Activated CD4-positive, alpha-beta memory T cell treated with anti-CD3 and anti-CD28 coated beads for 36 hours (primary cell): ENCODE data around the gene ABCA4. TPM values are rescaled to one million over a fixed set of nuclear protein-coding genes. Genes with fewer than 3 reads are reported as not detected.
A peak's percentile ranks its signal among the peaks of the same experiment; 100 is the strongest.

Experiments
- CTCF ChIA-PET: fragments of 350-600 bp; sonication (Branson Sonifier 250); formaldehyde crosslinking; loops from one replicate; lab custom pipeline; 2021; ENCODE audit warnings: antibody characterized with exemption, inconsistent platforms; lab: Charles Lee
- POLR2A ChIA-PET: fragments of 350-600 bp; sonication (Branson Sonifier 250); formaldehyde crosslinking; loops from one replicate; lab custom pipeline; 2021; ENCODE audit warnings: antibody characterized with exemption; lab: Charles Lee
- DNase-seq: peaks from one replicate; pipeline ENCODE4 v3.0.0-alpha.2; 2020
- H3K27ac Mint-ChIP-seq: one replicate; pipeline ENCODE4 v1.8.0; 2021; ENCODE audit warnings: mixed read lengths
- H3K27me3 Mint-ChIP-seq: one replicate; pipeline ENCODE4 v1.8.0; 2021; ENCODE audit warnings: mixed read lengths
- H3K36me3 Mint-ChIP-seq: one replicate; pipeline ENCODE4 v1.8.0; 2021; ENCODE audit warnings: mixed read lengths
- H3K4me1 Mint-ChIP-seq: one replicate; pipeline ENCODE4 v1.8.0; 2021; ENCODE audit warnings: low read depth, mixed read lengths
- H3K4me3 Mint-ChIP-seq: one replicate; pipeline ENCODE4 v1.8.0; 2021; ENCODE audit warnings: mild to moderate bottlenecking, mixed read lengths
- H3K9me3 Mint-ChIP-seq: one replicate; pipeline ENCODE4 v1.8.0; 2021; ENCODE audit warnings: mixed read lengths
- intact Hi-C: fragments of 100-400 bp; cut with micrococcal nuclease; formaldehyde crosslinking; loops from one replicate; pipeline ENCODE4 v1.15.1; 2023
- total RNA-seq, 2 experiments: library from RNA; stranded (reverse); gene quantifications; one replicate each; pipeline ENCODE4 v1.2.3, GENCODE V29; 2021

The ABCA4 gene
- total RNA-seq, 2 experiments from 2014 or later: not detected

- intact Hi-C loops: loop anchor here (5.0 kb wide), 1 partner anchor 753 kb away; no protein-coding TSS in a partner anchor
- POLR2A ChIA-PET: no interaction called here
Measured at GRCh38 chr1:94049791-94050190, 71.2 kb downstream of the ABCA4 start.

DNA sequence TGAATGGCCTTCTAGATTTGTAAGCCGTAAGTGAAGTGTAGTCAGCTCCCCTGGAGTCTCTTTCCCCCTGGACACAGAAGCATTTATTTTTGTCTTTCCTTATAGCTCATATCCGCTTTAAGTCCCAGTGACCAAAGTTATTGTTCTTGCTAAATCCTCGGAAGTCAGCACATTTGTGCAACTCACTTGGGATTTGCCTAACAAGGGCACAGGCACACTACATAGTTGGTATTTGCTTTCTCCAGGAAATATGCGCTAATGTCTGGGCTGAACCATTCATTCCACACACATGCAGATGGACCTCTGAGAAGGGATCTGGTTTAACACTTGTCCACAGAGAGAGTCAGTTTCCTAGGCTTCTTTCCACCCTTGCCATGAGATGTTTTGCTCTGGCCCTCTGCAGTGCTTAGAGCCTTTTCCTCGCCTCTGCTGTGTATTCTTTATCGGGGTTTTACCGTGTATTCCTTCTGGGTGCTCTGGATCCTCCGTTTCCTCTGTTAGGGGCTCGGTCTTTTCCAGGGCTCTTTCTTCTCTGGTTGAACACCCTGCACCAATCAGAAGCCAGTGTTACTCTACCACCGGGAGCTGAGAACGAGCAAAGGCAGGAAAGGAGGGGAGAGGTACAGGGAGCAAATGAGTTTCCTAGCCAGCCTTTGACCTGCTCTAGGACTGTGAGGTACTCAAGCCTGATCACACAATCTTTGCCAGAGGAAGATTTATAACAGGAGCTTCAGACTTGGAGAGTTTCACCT lies 72.4 kb downstream of the ABCA4 start:
- ChIA-PET POLR2A (no interaction called here), CTCF (interaction anchor here (1.1 to 3.4 kb wide), 3 partner anchors 9 to 288 kb away, joined by 3 to 15 read pairs (median 3); no protein-coding TSS in a partner anchor)
- DNase-seq: no peak
- Mint-ChIP-seq H3K9me3 (no peaks in the 10 kb centered on the region), H3K27ac (no peak overlapping the region), H3K4me1 (peaks cover 6% of the 10 kb centered on the region), H3K27me3 (peaks cover 12% of the 10 kb centered on the region), H3K36me3 (no peaks in the 10 kb centered on the region), H3K4me3 (no peak overlapping the region)
- intact Hi-C loops: no loop called here

More at GRCh38 chr1:94049791-94050190, 71.2 kb downstream of the ABCA4 start:
- no peaks in the 10 kb centered on the region for H3K9me3 Mint-ChIP-seq
- CTCF ChIA-PET: interaction anchor here (1.1 to 3.4 kb wide), 3 partner anchors 11 to 414 kb away, joined by 3 to 15 read pairs (median 6); no protein-coding TSS in a partner anchor
- peaks cover 4% of the 10 kb centered on the region for H3K4me1 Mint-ChIP-seq
- no peak overlapping the region for H3K4me3 Mint-ChIP-seq
- H3K27ac Mint-ChIP-seq: no peak overlapping the region
- no peaks in the 10 kb centered on the region for H3K36me3 Mint-ChIP-seq
- H3K27me3 Mint-ChIP-seq: peaks cover 17% of the 10 kb centered on the region
- no peak for DNase-seq

GRCh38 chr1:94047949-94048348 lies 73.0 kb downstream of the ABCA4 start:
- peaks cover 6% of the 10 kb centered on the region for H3K4me1 Mint-ChIP-seq
- intact Hi-C loops: no loop called here
- no peak overlapping the region for H3K4me3 Mint-ChIP-seq
- H3K36me3 Mint-ChIP-seq: no peaks in the 10 kb centered on the region
- no peak overlapping the region for H3K27ac Mint-ChIP-seq
- DNase-seq: no peak
- H3K9me3 Mint-ChIP-seq: no peaks in the 10 kb centered on the region
- CTCF ChIA-PET: interaction anchor here (1.1 to 3.4 kb wide), 2 partner anchors 9 to 288 kb away, joined by 3 to 15 read pairs; no protein-coding TSS in a partner anchor
- peaks cover 12% of the 10 kb centered on the region for H3K27me3 Mint-ChIP-seq
- POLR2A ChIA-PET: no interaction called here

DNA sequence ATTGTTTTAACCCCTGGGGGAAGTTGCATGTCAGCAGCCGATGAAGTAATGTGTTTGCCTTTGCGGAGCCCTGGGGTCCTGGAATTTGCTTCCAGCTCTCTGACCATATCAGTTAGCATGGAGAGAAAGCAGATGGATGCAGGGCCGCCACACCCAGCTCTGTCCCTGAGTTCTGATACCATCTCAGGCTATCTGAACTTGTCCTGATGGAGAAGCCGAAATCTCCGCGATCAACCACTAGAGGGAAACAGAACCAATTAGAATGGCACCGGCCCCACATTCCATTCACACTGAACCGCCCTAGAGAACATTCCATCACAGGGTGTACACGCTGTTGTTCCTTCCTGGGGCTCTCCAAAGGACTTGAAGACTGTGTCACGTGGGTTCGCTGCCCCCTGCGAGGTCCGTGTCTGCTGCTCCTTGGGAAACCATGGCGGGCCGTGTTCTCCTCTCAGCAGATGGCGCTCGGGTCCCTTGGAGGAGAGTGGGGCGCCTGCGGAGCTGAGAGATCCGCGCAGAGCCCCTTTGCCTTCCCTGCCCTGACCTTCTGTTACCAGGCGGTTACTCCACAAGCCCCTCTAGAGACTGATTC lies 75.4 kb downstream of the ABCA4 start:
- intact Hi-C loops: loop anchor here (1.0 kb wide), 1 partner anchor 418 kb away; no protein-coding TSS in a partner anchor
- H3K27ac Mint-ChIP-seq: no peak overlapping the region
- peaks cover 13% of the 10 kb centered on the region for H3K27me3 Mint-ChIP-seq
- no peaks in the 10 kb centered on the region for H3K36me3 Mint-ChIP-seq
- no peaks in the 10 kb centered on the region for H3K9me3 Mint-ChIP-seq
- ChIA-PET CTCF (interaction anchor here (0.6 to 2.3 kb wide), 15 partner anchors 10 to 759 kb away, joined by 3 to 19 read pairs (median 4); no protein-coding TSS in a partner anchor), POLR2A (no interaction called here)
- H3K4me1 Mint-ChIP-seq: peaks cover 6% of the 10 kb centered on the region
- peak overlapping the region; percentile 41 for H3K4me3 Mint-ChIP-seq
- peak; percentile 50 for DNase-seq

DNA sequence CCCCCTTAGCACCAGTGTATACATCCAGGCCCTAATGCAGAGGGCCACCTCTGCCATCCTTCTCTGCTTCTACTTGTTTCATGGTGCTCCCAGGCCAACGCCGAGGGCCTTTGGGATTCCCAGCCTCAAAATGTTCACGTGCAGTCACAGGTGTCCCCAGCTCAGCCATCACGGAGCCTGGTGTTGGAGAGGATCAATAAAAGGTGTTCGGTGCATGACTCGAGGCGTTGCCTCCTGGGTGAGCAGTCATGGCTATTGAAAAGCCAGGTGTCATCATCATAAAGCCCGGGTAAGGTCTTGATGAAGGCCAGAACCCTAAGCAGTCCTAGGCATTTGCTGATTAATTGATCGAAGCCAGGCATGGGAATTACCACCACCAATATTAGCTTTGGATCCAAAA lies 76.1 kb downstream of the ABCA4 start:
- H3K9me3 Mint-ChIP-seq: no peaks in the 10 kb centered on the region
- peaks cover 16% of the 10 kb centered on the region for H3K27me3 Mint-ChIP-seq
- H3K27ac Mint-ChIP-seq: no peak overlapping the region
- H3K4me1 Mint-ChIP-seq: peaks cover 6% of the 10 kb centered on the region
- POLR2A ChIA-PET: no interaction called here
- CTCF ChIA-PET: interaction anchor here (0.6 to 2.3 kb wide), 9 partner anchors 9 to 760 kb away, joined by 3 to 19 read pairs (median 4); no protein-coding TSS in a partner anchor
- H3K4me3 Mint-ChIP-seq: no peak overlapping the region
- no peaks in the 10 kb centered on the region for H3K36me3 Mint-ChIP-seq
- intact Hi-C loops: loop anchor here (1.0 kb wide), 1 partner anchor 418 kb away; no protein-coding TSS in a partner anchor
- DNase-seq: no peak

GRCh38 chr1:94044290-94044790 lies 76.6 kb downstream of the ABCA4 start:
- ChIA-PET POLR2A (no interaction called here), CTCF (interaction anchor here (0.6 to 2.3 kb wide), 4 partner anchors 9 to 424 kb away, joined by 3 to 19 read pairs (median 14); no protein-coding TSS in a partner anchor)
- DNase-seq: no peak
- peaks cover 6% of the 10 kb centered on the region for H3K4me1 Mint-ChIP-seq
- intact Hi-C loops: no loop called here
- H3K27ac Mint-ChIP-seq: no peak overlapping the region
- no peaks in the 10 kb centered on the region for H3K36me3 Mint-ChIP-seq
- H3K9me3 Mint-ChIP-seq: no peaks in the 10 kb centered on the region
- no peak overlapping the region for H3K4me3 Mint-ChIP-seq
- H3K27me3 Mint-ChIP-seq: peaks cover 20% of the 10 kb centered on the region

GRCh38 chr1:94043738-94044289 lies 77.1 kb downstream of the ABCA4 start:
- Mint-ChIP-seq H3K4me3 (no peak overlapping the region), H3K36me3 (no peaks in the 10 kb centered on the region), H3K27me3 (peaks cover 20% of the 10 kb centered on the region), H3K27ac (no peak overlapping the region), H3K9me3 (no peaks in the 10 kb centered on the region), H3K4me1 (peaks cover 6% of the 10 kb centered on the region)
- ChIA-PET POLR2A (no interaction called here), CTCF (interaction anchor here (0.6 to 1.6 kb wide), 2 partner anchors 15 to 292 kb away, joined by 3 to 4 read pairs; no protein-coding TSS in a partner anchor)
- no peak for DNase-seq
- intact Hi-C loops: no loop called here

GRCh38 chr1:94042388-94042787 lies 78.6 kb downstream of the ABCA4 start:
- Mint-ChIP-seq H3K9me3 (no peaks in the 10 kb centered on the region), H3K4me3 (no peak overlapping the region), H3K27me3 (peaks cover 28% of the 10 kb centered on the region), H3K36me3 (no peaks in the 10 kb centered on the region), H3K4me1 (peaks cover 10% of the 10 kb centered on the region), H3K27ac (no peak overlapping the region)
- CTCF ChIA-PET: interaction anchor here (1.1 to 1.7 kb wide), 5 partner anchors 8 to 293 kb away, joined by 3 to 6 read pairs (median 3); no protein-coding TSS in a partner anchor
- intact Hi-C loops: no loop called here
- POLR2A ChIA-PET: no interaction called here
- no peak for DNase-seq

GRCh38 chr1:94039871-94040569 lies 80.9 kb downstream of the ABCA4 start:
- no peak overlapping the region for H3K4me3 Mint-ChIP-seq
- H3K4me1 Mint-ChIP-seq: peaks cover 18% of the 10 kb centered on the region
- no peak overlapping the region for H3K27ac Mint-ChIP-seq
- peaks cover 35% of the 10 kb centered on the region for H3K27me3 Mint-ChIP-seq
- H3K36me3 Mint-ChIP-seq: no peaks in the 10 kb centered on the region
- intact Hi-C loops: loop anchor here (5.0 to 10.0 kb wide), 4 partner anchors 133 to 297 kb away; partner anchors contain the start of gene GCLM
- H3K9me3 Mint-ChIP-seq: no peaks in the 10 kb centered on the region
- DNase-seq: no peak
- CTCF ChIA-PET: interaction anchor here (0.6 to 7.4 kb wide), 31 partner anchors 9 to 765 kb away, joined by 3 to 66 read pairs (median 4); partner anchors contain the start of gene GCLM
- POLR2A ChIA-PET: interaction anchor here (0.9 kb wide), 1 partner anchor 28 kb away, joined by 3 read pairs; no protein-coding TSS in a partner anchor

DNA sequence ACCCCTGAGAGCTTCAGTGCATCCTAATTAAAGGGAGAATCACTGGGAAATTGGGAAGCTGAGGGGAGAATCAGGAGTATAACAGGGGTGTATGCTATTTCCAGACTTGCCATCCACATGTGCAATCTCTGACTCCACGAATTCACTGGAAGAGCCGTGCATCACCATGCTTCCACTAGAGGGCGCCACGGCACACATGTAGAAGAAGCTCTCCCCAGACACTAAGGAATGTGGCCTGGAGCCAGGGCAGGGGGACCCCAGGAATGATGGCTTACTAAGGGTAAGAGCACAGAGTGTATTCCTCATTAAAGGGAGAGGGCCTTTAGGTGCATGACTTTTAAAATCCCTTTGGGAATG lies 81.5 kb downstream of the ABCA4 start:
- Mint-ChIP-seq H3K4me1 (peaks cover 18% of the 10 kb centered on the region), H3K27ac (no peak overlapping the region), H3K4me3 (no peak overlapping the region), H3K9me3 (no peaks in the 10 kb centered on the region), H3K36me3 (no peaks in the 10 kb centered on the region), H3K27me3 (peaks cover 34% of the 10 kb centered on the region)
- intact Hi-C loops: loop anchor here (5.0 to 10.0 kb wide), 4 partner anchors 132 to 298 kb away; partner anchors contain the start of gene GCLM
- peak; percentile 71 for DNase-seq
- POLR2A ChIA-PET: interaction anchor here (0.9 kb wide), 1 partner anchor 29 kb away, joined by 3 read pairs; no protein-coding TSS in a partner anchor
- CTCF ChIA-PET: interaction anchor here (0.6 to 7.4 kb wide), 28 partner anchors 10 to 766 kb away, joined by 3 to 66 read pairs (median 4); partner anchors contain the start of gene GCLM

DNA sequence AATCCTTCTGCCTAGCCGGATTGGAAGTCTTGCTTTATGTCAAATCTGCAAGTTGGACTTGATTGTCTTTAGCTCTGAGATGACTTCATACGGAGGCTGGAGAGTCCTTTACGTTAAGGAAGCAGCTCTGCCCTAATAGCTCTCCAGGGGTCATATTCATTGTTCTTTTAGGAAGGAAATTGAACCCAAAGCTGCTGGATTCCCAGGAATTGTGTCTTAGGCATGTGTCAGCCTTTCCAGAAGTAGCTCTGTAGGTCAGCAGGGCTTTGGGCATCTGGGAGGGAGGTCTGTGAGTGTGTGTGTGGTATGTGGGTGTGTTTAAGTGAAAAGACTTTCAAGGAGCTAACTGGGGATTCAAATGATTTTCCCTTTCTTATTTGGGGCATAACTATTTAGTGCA lies 82.4 kb downstream of the ABCA4 start:
- intact Hi-C loops: loop anchor here (1.0 to 10.0 kb wide), 5 partner anchors 21 to 299 kb away; partner anchors contain the start of gene GCLM
- peaks cover 16% of the 10 kb centered on the region for H3K4me1 Mint-ChIP-seq
- DNase-seq: no peak
- H3K9me3 Mint-ChIP-seq: no peaks in the 10 kb centered on the region
- H3K27ac Mint-ChIP-seq: no peak overlapping the region
- no peak overlapping the region for H3K4me3 Mint-ChIP-seq
- CTCF ChIA-PET: interaction anchor here (0.9 to 7.4 kb wide), 6 partner anchors 11 to 443 kb away, joined by 3 to 66 read pairs (median 6); partner anchors contain the start of gene GCLM
- H3K27me3 Mint-ChIP-seq: peaks cover 37% of the 10 kb centered on the region
- POLR2A ChIA-PET: interaction anchor here (0.6 kb wide), 1 partner anchor 21 kb away, joined by 3 read pairs; no protein-coding TSS in a partner anchor
- no peaks in the 10 kb centered on the region for H3K36me3 Mint-ChIP-seq
